CD8-positive, alpha-beta memory T cell (primary cell): ENCODE results near the gene MACROD2. TPM values are rescaled to one million over a fixed set of nuclear protein-coding genes. Genes with fewer than 3 reads are reported as not detected.
"Not testable (repeated sequence)": the region's sequence is repeated elsewhere in the genome, so short reads cannot be mapped to it uniquely, and the experiment has no call there.

Experiments used
- CTCF ChIA-PET: fragments of 350-600 bp; sonication (Branson Sonifier 250); formaldehyde crosslinking; loops from one replicate; lab custom pipeline; 2021; ENCODE audit warnings: antibody characterized with exemption; lab: Charles Lee
- POLR2A ChIA-PET: fragments of 350-600 bp; sonication (Branson Sonifier 250); formaldehyde crosslinking; loops from one replicate; lab custom pipeline; 2021; ENCODE audit warnings: antibody characterized with exemption; lab: Charles Lee
- DNase-seq, 5 donors: peaks; one replicate each; pipeline versions ENCODE4 v3.0.0 to v3.0.0-alpha.2; 2020 to 2022; ENCODE audit warnings: mixed read lengths in 1 of 5
- H3K27ac ChIP-seq: one replicate; pipeline ENCODE4 v1.7.0; 2013; ENCODE audit warnings: low read depth, mild to moderate bottlenecking, low read length, moderate library complexity
- H3K27me3 ChIP-seq: 2 replicates; pipeline ENCODE4 v1.7.0; 2013; ENCODE audit warnings: low read length, mild to moderate bottlenecking; ENCODE audit not compliant: insufficient read depth, poor library complexity, severe bottlenecking
- H3K36me3 ChIP-seq: 2 replicates; pipeline ENCODE4 v1.7.0; 2013; ENCODE audit warnings: mild to moderate bottlenecking, low read length, moderate library complexity; ENCODE audit not compliant: insufficient read depth
- H3K4me1 ChIP-seq: 2 replicates; pipeline ENCODE4 v1.7.0; 2013; ENCODE audit warnings: mild to moderate bottlenecking, low read length, moderate library complexity; ENCODE audit not compliant: insufficient read depth
- H3K4me3 ChIP-seq: 2 replicates; pipeline ENCODE4 v1.7.0; 2013; ENCODE audit warnings: mild to moderate bottlenecking, low read length
- H3K9me3 ChIP-seq: 2 replicates; pipeline ENCODE4 v1.7.0; 2013; ENCODE audit warnings: mild to moderate bottlenecking, low read length
- H3K27ac Mint-ChIP-seq, 8 donors: one replicate each; pipeline ENCODE4 v1.8.0; 2020 to 2021; ENCODE audit warnings: mixed read lengths in 8 of 8, mild to moderate bottlenecking in 6 of 8, inconsistent platforms in 3 of 8, moderate library complexity in 3 of 8
- H3K27me3 Mint-ChIP-seq, 2 donors: one replicate each; pipeline ENCODE4 v1.8.0; 2020 to 2021; ENCODE audit warnings: mixed read lengths in 2 of 2, mild to moderate bottlenecking in 1 of 2, moderate library complexity in 1 of 2
- H3K36me3 Mint-ChIP-seq, 3 donors: one replicate each; pipeline ENCODE4 v1.8.0; 2020 to 2021; ENCODE audit warnings: mixed read lengths in 3 of 3, inconsistent platforms in 1 of 3, mild to moderate bottlenecking in 1 of 3
- H3K4me1 Mint-ChIP-seq, 3 donors: one replicate each; pipeline ENCODE4 v1.8.0; 2020 to 2021; ENCODE audit warnings: mixed read lengths in 3 of 3, inconsistent platforms in 1 of 3, mild to moderate bottlenecking in 1 of 3
- H3K4me3 Mint-ChIP-seq, 7 donors: one replicate each; pipeline ENCODE4 v1.8.0; 2020 to 2021; ENCODE audit warnings: mixed read lengths in 7 of 7, mild to moderate bottlenecking in 6 of 7, moderate library complexity in 4 of 7, inconsistent platforms in 2 of 7
- H3K9me3 Mint-ChIP-seq, 5 donors: one replicate each; pipeline ENCODE4 v1.8.0; 2020 to 2022; ENCODE audit warnings: mixed read lengths in 5 of 5, mild to moderate bottlenecking in 3 of 5, moderate library complexity in 2 of 5, inconsistent platforms in 1 of 5
- polyA plus RNA-seq: library from polyadenylated mRNA; unstranded; fragments of 300-500 nt; fragmentation: Illumina TruSeq; gene quantifications from one replicate; pipeline ENCODE4 v1.2.3, GENCODE V29; 2021
- total RNA-seq, 2 experiments: library from RNA; stranded (reverse); gene quantifications; one replicate each; pipeline ENCODE4 v1.2.3, GENCODE V29; 2021

Gene MACROD2
- total and polyA plus RNA-seq, 3 experiments from 2014 or later, result not detected

GRCh38 chr20:14992961-14993360 lies 997.6 kb downstream of the MACROD2 start:
- Histone ChIP-seq H3K4me3 (no peak overlapping the region), H3K9me3 (no peaks in the 10 kb centered on the region), H3K36me3 (no peaks in the 10 kb centered on the region), H3K27me3 (no peaks in the 10 kb centered on the region), H3K4me1 (no peaks in the 10 kb centered on the region), H3K27ac (no peak overlapping the region)
- CTCF ChIA-PET, result interaction anchor here (1.3 kb wide), 1 partner anchor 11 kb away, joined by 3 read pairs; no protein-coding TSS in a partner anchor
- Mint-ChIP-seq H3K9me3 (peaks cover 2 to 22% (median 11%) of the 10 kb centered on the region in 5 donors), H3K4me3 (no peak overlapping the region), H3K4me1 (no peaks in the 10 kb centered on the region), H3K27ac (no peak overlapping the region), H3K27me3 (no peaks in the 10 kb centered on the region), H3K36me3 (no peaks in the 10 kb centered on the region)
- DNase-seq, result no peak
- POLR2A ChIA-PET, result no interaction called here

GRCh38 chr20:14996883-14997672 lies 1001.8 kb downstream of the MACROD2 start:
- Histone ChIP-seq H3K27me3 (no peaks in the 10 kb centered on the region), H3K4me1 (no peaks in the 10 kb centered on the region), H3K27ac (no peak overlapping the region), H3K36me3 (no peaks in the 10 kb centered on the region), H3K9me3 (no peaks in the 10 kb centered on the region), H3K4me3 (no peak overlapping the region)
- H3K27me3 Mint-ChIP-seq, result no peaks in the 10 kb centered on the region
- ChIA-PET CTCF (no interaction called here), POLR2A (no interaction called here)
- H3K4me1 Mint-ChIP-seq, result no peaks in the 10 kb centered on the region
- H3K9me3 Mint-ChIP-seq, result peaks cover 0 to 33% (median 8%) of the 10 kb centered on the region in 5 donors
- no peak overlapping the region for H3K27ac Mint-ChIP-seq
- H3K4me3 Mint-ChIP-seq, result no peak overlapping the region
- no peaks in the 10 kb centered on the region for H3K36me3 Mint-ChIP-seq
- no peak for DNase-seq

- Histone ChIP-seq H3K36me3 (no peaks in the 10 kb centered on the region), H3K27ac (no peak overlapping the region), H3K4me1 (no peaks in the 10 kb centered on the region), H3K4me3 (no peak overlapping the region), H3K27me3 (no peaks in the 10 kb centered on the region), H3K9me3 (no peaks in the 10 kb centered on the region)
- no peak overlapping the region for H3K4me3 Mint-ChIP-seq
- POLR2A ChIA-PET, result no interaction called here
- no peaks in the 10 kb centered on the region for H3K27me3 Mint-ChIP-seq
- H3K9me3 Mint-ChIP-seq, result peaks cover 0 to 33% (median 8%) of the 10 kb centered on the region in 5 donors
- no peak overlapping the region for H3K27ac Mint-ChIP-seq
- no peaks in the 10 kb centered on the region for H3K36me3 Mint-ChIP-seq
- H3K4me1 Mint-ChIP-seq, result no peaks in the 10 kb centered on the region
- CTCF ChIA-PET, result no interaction called here
- no peak for DNase-seq
These were observed 1002.5 kb downstream of the MACROD2 start for GRCh38 chr20:14997791-14998190.

- Histone ChIP-seq H3K27ac (no peak overlapping the region), H3K36me3 (no peaks in the 10 kb centered on the region), H3K4me1 (no peaks in the 10 kb centered on the region), H3K4me3 (no peak overlapping the region), H3K9me3 (no peaks in the 10 kb centered on the region), H3K27me3 (no peaks in the 10 kb centered on the region)
- Mint-ChIP-seq H3K9me3 (peaks cover 0 to 4% (median 2%) of the 10 kb centered on the region in 5 donors), H3K27me3 (no peaks in the 10 kb centered on the region), H3K27ac (no peak overlapping the region), H3K4me1 (no peaks in the 10 kb centered on the region), H3K36me3 (no peaks in the 10 kb centered on the region), H3K4me3 (no peak overlapping the region)
- ChIA-PET CTCF (no interaction called here), POLR2A (no interaction called here)
- DNase-seq, result no peak
These were observed 1010.1 kb downstream of the MACROD2 start for GRCh38 chr20:15005300-15005986.

DNA sequence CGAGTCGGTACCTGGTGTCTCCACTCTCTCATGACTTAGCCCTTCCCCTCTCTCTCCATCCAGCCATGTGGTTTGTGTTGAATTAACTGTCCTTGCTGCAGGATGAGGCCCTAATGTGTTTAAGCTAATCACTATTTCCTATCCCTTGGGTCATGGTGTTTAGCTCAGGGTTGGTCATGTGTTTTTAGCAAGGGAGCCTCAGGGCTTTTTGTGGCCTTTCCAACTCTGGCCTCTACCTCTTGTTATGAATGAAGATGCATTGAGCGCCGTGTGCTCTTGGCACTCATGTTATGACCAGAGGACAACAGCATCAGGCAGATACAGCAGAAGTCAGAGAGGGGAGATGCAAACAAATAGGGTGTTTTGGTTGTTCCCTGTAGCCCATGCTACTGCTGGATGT lies 1016.3 kb downstream of the MACROD2 start:
- Mint-ChIP-seq H3K9me3 (peaks cover 0 to 13% (median 5%) of the 10 kb centered on the region in 5 donors), H3K4me3 (no peak overlapping the region), H3K36me3 (no peaks in the 10 kb centered on the region), H3K27ac (no peak overlapping the region), H3K4me1 (no peaks in the 10 kb centered on the region), H3K27me3 (no peaks in the 10 kb centered on the region)
- H3K4me1 ChIP-seq, result no peaks in the 10 kb centered on the region
- DNase-seq, result no peak
- H3K27me3 ChIP-seq, result no peaks in the 10 kb centered on the region
- H3K9me3 ChIP-seq, result no peaks in the 10 kb centered on the region
- H3K4me3 ChIP-seq, result no peak overlapping the region
- POLR2A ChIA-PET, result no interaction called here
- no peak overlapping the region for H3K27ac ChIP-seq
- CTCF ChIA-PET, result no interaction called here
- H3K36me3 ChIP-seq, result no peaks in the 10 kb centered on the region

DNA sequence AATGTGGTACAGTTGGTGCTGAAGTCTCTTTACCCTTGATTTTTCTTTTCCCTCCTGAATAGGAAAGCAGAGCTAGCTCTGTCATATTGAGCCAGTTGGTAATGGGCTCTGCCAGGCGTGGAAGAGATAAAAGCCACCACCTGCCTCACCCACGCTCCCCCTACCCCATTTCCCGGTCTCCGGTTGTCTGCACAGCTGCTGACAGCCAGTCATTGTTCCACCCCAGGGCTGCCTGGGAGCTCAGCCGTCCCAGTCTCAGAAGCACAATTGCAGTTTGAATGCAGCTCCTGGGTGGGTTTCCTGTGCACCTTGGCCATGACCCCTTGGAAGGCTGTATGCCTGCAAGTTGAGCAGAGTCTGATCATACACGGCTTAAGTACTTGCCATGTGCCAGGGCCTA lies 1017.2 kb downstream of the MACROD2 start:
- Mint-ChIP-seq H3K4me3 (no peak overlapping the region), H3K4me1 (no peaks in the 10 kb centered on the region), H3K27ac (no peak overlapping the region), H3K9me3 (peaks cover 0 to 13% (median 2%) of the 10 kb centered on the region in 5 donors), H3K36me3 (no peaks in the 10 kb centered on the region), H3K27me3 (no peaks in the 10 kb centered on the region)
- Histone ChIP-seq H3K36me3 (no peaks in the 10 kb centered on the region), H3K27ac (no peak overlapping the region), H3K9me3 (no peaks in the 10 kb centered on the region), H3K4me1 (no peaks in the 10 kb centered on the region), H3K4me3 (no peak overlapping the region), H3K27me3 (no peaks in the 10 kb centered on the region)
- DNase-seq, result no peak
- ChIA-PET POLR2A (no interaction called here), CTCF (no interaction called here)

- H3K36me3 ChIP-seq, H3K4me1 Mint-ChIP-seq, H3K4me3 Mint-ChIP-seq, POLR2A ChIA-PET, H3K36me3 Mint-ChIP-seq, H3K4me3 ChIP-seq, H3K4me1 ChIP-seq, H3K27me3 Mint-ChIP-seq, H3K27ac ChIP-seq, H3K9me3 ChIP-seq, H3K27ac Mint-ChIP-seq, DNase-seq, CTCF ChIA-PET, H3K27me3 ChIP-seq: not testable (repeated sequence)
- peaks cover 2 to 22% (median 5%) of the 10 kb centered on the region in 5 donors for H3K9me3 Mint-ChIP-seq
These were observed 1021.6 kb downstream of the MACROD2 start for GRCh38 chr20:15016875-15017274.

DNA sequence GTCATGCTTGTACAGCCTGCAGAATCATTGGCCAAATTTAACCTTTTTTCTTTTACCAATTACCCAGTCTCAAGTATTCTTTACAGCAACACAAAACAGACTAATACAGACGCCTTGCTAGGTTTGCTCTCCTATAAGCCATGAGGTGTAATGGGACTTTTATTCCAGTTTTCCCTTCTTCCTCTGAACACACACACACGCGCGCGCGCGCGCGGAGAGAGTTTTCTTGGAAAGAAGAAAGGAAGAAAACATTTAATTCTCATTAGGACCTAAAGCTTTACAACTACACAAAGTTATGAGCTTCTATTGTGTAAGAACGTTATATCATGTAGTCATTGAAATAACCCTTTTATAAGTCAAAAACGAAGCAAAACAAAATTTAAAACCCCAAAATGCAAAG lies 1023.6 kb downstream of the MACROD2 start:
- Mint-ChIP-seq H3K27me3 (no peaks in the 10 kb centered on the region), H3K4me3 (no peak overlapping the region), H3K9me3 (peaks cover 0 to 15% (median 7%) of the 10 kb centered on the region in 5 donors), H3K4me1 (no peaks in the 10 kb centered on the region), H3K27ac (no peak overlapping the region), H3K36me3 (no peaks in the 10 kb centered on the region)
- POLR2A ChIA-PET, result no interaction called here
- no peaks in the 10 kb centered on the region for H3K4me1 ChIP-seq
- H3K27me3 ChIP-seq, result no peaks in the 10 kb centered on the region
- H3K4me3 ChIP-seq, result no peak overlapping the region
- CTCF ChIA-PET, result no interaction called here
- H3K27ac ChIP-seq, result no peak overlapping the region
- H3K9me3 ChIP-seq, result no peaks in the 10 kb centered on the region
- no peak for DNase-seq
- no peaks in the 10 kb centered on the region for H3K36me3 ChIP-seq
